OCI-LY3 (cell line): ENCODE measurements around the gene LITAFD.

Source experiments
- CTCF ChIP-seq: fragments of 200-600, 300-600 bp; sonication (generic); IDR thresholded peaks from 2 replicates; pipeline ENCODE4 v1.5.1; 2014; ENCODE audit warnings: antibody characterized with exemption, low read length, low read depth
- EZH2phosphoT487 ChIP-seq: fragments of 200-600 bp; shearing (Covaris generic); IDR thresholded peaks from 2 replicates; pipeline ENCODE4 v1.6.1; 2018; ENCODE audit warnings: antibody characterized with exemption, mixed run types, low read depth

DNA sequence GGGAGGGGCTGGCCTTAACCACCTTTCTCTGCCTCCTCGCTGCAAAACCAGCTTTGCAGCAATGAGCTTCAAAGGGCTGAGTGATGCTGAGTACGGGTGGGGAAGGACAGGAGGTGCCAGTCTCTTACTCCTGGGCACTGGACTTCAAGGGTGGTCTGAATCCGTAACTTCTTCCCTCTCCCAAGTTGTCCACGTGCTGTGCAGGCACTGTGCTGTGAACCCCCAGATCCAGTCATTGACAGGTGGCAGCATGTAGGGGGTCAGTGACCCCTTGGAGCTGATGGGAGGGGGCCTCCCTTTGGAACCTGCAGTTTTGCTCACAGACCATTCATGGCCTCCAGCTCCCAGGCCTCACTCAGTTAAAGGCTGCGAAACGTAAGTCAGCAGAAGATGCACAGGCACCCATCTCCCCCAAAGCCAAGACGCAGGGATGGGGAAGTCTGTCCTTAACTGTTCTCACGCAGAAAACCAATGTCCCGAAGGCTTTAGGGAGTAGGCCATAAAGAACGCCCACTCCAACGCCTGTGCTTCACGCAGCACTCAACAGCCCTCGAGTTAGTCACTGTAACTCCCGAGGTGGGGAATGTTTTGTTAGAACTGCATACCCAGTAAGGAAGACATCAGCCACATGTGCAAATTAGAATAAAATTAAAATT lies 7.9 kb downstream of the LITAFD start:
- TF ChIP-seq CTCF (no peak), EZH2phosphoT487 (no peak)
